Left lung (tissue), 10 donors: ENCODE results near the gene MCTP2. TPM values are rescaled to one million over a fixed set of nuclear protein-coding genes. Genes with fewer than 3 reads are reported as not detected.

Experiments
- ATAC-seq: fragments of 200-7000 bp; cut with Tn5 transposase; one replicate; pipeline ENCODE4 v1.9.1; 2020; ENCODE audit warnings: moderate library complexity
- DNase-seq, 4 donors: peaks; one replicate each; pipeline ENCODE4 v3.0.0-alpha.2; 2013 to 2020
- H3K27ac ChIP-seq, 2 donors: fragments of 200-600 bp; sonication (generic) in 1 of 2; one replicate each; pipeline versions ENCODE4 v1.5.0 to v1.8.0; 2020 to 2021
- H3K27me3 ChIP-seq, 2 donors: fragments of 200-600 bp; sonication (generic) in 1 of 2; one replicate each; pipeline versions ENCODE4 v1.5.0 to v1.8.0; 2020 to 2021
- H3K36me3 ChIP-seq, 2 donors: fragments of 200-600 bp; sonication (generic) in 1 of 2; one replicate each; pipeline versions ENCODE4 v1.5.0 to v1.8.0; 2020 to 2021
- H3K4me1 ChIP-seq, 2 donors: fragments of 200-600 bp; one replicate each; pipeline ENCODE4 v1.8.0; 2021
- H3K4me3 ChIP-seq, 2 donors: fragments of 200-600 bp; sonication (generic) in 1 of 2; one replicate each; pipeline versions ENCODE4 v1.5.0 to v1.8.0; 2020 to 2021; ENCODE audit warnings: mild to moderate bottlenecking in 1 of 2
- H3K9me3 ChIP-seq, 2 donors: fragments of 200-600 bp; sonication (generic) in 1 of 2; one replicate each; pipeline versions ENCODE4 v1.5.0 to v1.8.0; 2020 to 2021
- CTCF ChIP-seq, 2 donors: fragments of 200-600 bp; sonication (generic) in 1 of 2; IDR thresholded peaks; one replicate each; pipeline versions ENCODE4 v1.5.0 to v1.8.0; 2021; ENCODE audit warnings: antibody characterized with exemption in 2 of 2
- intact Hi-C, 2 donors: fragments of 100-400 bp; cut with DNase I; formaldehyde crosslinking; loops; one replicate each; pipeline versions ENCODE4 v1.11.2 to v1.14.2; 2022
- polyA plus RNA-seq, 6 donors: library from polyadenylated mRNA; unstranded; fragments of 120-200 nt; gene quantifications; one replicate each; pipeline ENCODE4 v1.2.1, GENCODE V29; 2013; ENCODE audit not compliant: insufficient read length in 6 of 6
- total RNA-seq, 2 donors: library from RNA; stranded (reverse); fragmentation: NEBNext Ultra II Directional; extraction: Animal tissue kit (Norgen Biotek cat#: 25700); gene quantifications; one replicate each; pipeline ENCODE4 v1.2.1, GENCODE V29; 2021
- donor health status: DM: no; HTN: yes; CAD: no.
- donor health status: DM: no; HTN: no; CAD: no.

Gene MCTP2
- total and polyA plus RNA-seq, 8 donors, result 25.9 to 38.8 (median 35.0) TPM

- DNase-seq, result peak in 2 of 4 donors; percentile 58 to 78
- H3K4me1 ChIP-seq, result peaks cover 5 to 10% of the 10 kb centered on the region in 2 donors
- peaks cover 0 to 28% of the 10 kb centered on the region in 2 donors for H3K36me3 ChIP-seq
- intact Hi-C loops, result no loop called here
- no peak for TF ChIP-seq CTCF (IDR thresholded peaks at IDR 0.05)
- no peak overlapping the region for H3K27ac ChIP-seq
- H3K9me3 ChIP-seq, result no peaks in the 10 kb centered on the region
- no peaks in the 10 kb centered on the region for H3K27me3 ChIP-seq
- no peak overlapping the region for H3K4me3 ChIP-seq
- no peak for ATAC-seq
Observed at GRCh38 chr15:94411846-94412245, 180.5 kb downstream of the MCTP2 start.

GRCh38 chr15:94412979-94413746 is 181.8 kb downstream of the MCTP2 start:
- H3K27me3 ChIP-seq, result no peaks in the 10 kb centered on the region
- DNase-seq (peak in 1 of 4 donors; percentile 65), ATAC-seq (no peak)
- H3K4me3 ChIP-seq, result no peak overlapping the region
- TF ChIP-seq CTCF (IDR thresholded peaks at IDR 0.05), result peak; percentile 29 to 48
- H3K27ac ChIP-seq, result no peak overlapping the region
- no peaks in the 10 kb centered on the region for H3K9me3 ChIP-seq
- intact Hi-C loops, result no loop called here
- peaks cover 5 to 10% of the 10 kb centered on the region in 2 donors for H3K4me1 ChIP-seq
- peaks cover 0 to 35% of the 10 kb centered on the region in 2 donors for H3K36me3 ChIP-seq

GRCh38 chr15:94414916-94415315 is 183.6 kb downstream of the MCTP2 start:
- H3K27me3 ChIP-seq, result no peaks in the 10 kb centered on the region
- DNase-seq, result no peak
- no peak overlapping the region for H3K4me3 ChIP-seq
- no peak overlapping the region for H3K27ac ChIP-seq
- intact Hi-C loops, result no loop called here
- TF ChIP-seq CTCF (IDR thresholded peaks at IDR 0.05), result no peak
- peaks cover 0 to 23% of the 10 kb centered on the region in 2 donors for H3K36me3 ChIP-seq
- no peaks in the 10 kb centered on the region for H3K9me3 ChIP-seq
- peaks cover 5 to 10% of the 10 kb centered on the region in 2 donors for H3K4me1 ChIP-seq
- no peak for ATAC-seq

- intact Hi-C loops, result no loop called here
- no peak overlapping the region for H3K4me3 ChIP-seq
- no peaks in the 10 kb centered on the region for H3K9me3 ChIP-seq
- H3K4me1 ChIP-seq, result peaks cover 5 to 10% of the 10 kb centered on the region in 2 donors
- ATAC-seq (no peak), DNase-seq (no peak)
- peaks cover 0 to 16% of the 10 kb centered on the region in 2 donors for H3K36me3 ChIP-seq
- no peak for TF ChIP-seq CTCF (IDR thresholded peaks at IDR 0.05)
- no peaks in the 10 kb centered on the region for H3K27me3 ChIP-seq
- H3K27ac ChIP-seq, result no peak overlapping the region
Observed at GRCh38 chr15:94416267-94416666, 184.9 kb downstream of the MCTP2 start.

- Histone ChIP-seq H3K27me3 (no peaks in the 10 kb centered on the region), H3K27ac (no peak overlapping the region), H3K4me3 (no peak overlapping the region), H3K36me3 (peaks cover 0 to 16% of the 10 kb centered on the region in 2 donors), H3K9me3 (no peaks in the 10 kb centered on the region), H3K4me1 (peaks cover 5 to 10% of the 10 kb centered on the region in 2 donors)
- no peak for DNase-seq
- intact Hi-C loops, result no loop called here
- no peak for ATAC-seq
- no peak for TF ChIP-seq CTCF (IDR thresholded peaks at IDR 0.05)
Observed at GRCh38 chr15:94416820-94417219, 185.5 kb downstream of the MCTP2 start.
